Measurements from ENCODE around the gene RIMBP2. TPM values are rescaled to one million over a fixed set of nuclear protein-coding genes. Genes with fewer than 3 reads are reported as not detected.
A peak's percentile ranks its signal among the peaks of the same experiment; 100 is the strongest.

Gene RIMBP2
- total RNA-seq, 1 donor from 2014 or later = not detected

DNA sequence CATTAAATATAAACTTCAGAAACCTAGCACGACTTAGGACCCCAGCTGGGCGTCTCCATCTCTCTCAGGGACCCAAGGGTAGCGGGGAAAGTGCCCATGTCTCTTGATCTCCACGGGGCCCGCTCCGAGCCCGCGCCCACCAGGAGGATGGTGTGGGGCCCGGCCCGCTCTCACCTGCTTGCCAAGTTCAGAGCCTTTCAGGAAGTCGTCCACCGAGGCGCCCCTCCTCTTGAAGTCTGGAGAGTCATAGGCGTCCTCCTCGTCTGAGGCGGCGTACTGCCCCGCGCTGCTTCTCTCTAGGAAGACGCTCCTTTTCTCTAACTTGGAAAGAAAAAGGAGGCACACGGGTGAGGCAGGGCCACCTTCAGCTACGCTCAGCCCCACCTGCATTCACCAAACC lies 281.5 kb downstream of the RIMBP2 start:
- DNase-seq (ENCODE audit: low spot score) (no peak), ATAC-seq (no peak)

DNA sequence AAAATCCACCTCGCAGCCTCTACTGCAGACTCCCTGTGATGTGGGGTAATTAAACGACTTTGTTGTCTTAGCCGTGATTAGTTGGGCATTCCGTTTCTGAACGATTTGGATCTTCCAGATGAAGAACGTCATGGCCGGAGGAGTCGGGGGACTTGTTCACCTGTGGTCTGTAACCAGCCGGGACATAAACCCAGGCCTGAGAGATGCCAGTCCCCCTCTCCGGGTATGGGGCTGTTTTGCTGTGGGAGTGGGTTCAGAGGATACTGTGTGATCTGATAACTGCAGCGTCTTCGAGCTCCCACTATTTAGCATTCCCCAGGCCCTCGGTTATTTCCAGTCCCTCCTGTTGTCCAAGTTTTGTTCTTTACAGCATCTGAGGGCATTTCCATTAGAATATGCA lies 282.3 kb downstream of the RIMBP2 start:
- no peak for DNase-seq (ENCODE audit: low spot score)
- ATAC-seq = no peak

DNA sequence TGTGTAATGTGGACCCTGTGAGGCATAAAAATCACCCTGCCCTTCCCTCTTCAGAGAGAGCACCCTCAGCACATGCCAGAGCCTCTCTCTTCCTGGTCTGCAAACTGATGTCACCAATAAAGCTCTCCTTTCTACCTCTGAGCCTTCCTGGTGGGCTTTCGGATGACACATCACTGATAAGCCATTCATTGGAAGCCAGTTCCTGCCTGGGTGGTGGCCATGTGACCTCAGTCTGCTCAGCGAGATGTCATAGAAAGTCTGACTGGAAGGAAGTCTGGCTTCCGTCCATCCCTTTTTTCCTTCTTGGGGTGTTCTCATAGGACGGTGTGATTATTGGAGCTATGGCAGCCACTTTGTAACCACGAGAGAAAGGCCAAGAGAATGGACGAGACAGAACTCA lies 282.7 kb downstream of the RIMBP2 start:
- DNase-seq (ENCODE audit: low spot score) (no peak), ATAC-seq (no peak)

DNA sequence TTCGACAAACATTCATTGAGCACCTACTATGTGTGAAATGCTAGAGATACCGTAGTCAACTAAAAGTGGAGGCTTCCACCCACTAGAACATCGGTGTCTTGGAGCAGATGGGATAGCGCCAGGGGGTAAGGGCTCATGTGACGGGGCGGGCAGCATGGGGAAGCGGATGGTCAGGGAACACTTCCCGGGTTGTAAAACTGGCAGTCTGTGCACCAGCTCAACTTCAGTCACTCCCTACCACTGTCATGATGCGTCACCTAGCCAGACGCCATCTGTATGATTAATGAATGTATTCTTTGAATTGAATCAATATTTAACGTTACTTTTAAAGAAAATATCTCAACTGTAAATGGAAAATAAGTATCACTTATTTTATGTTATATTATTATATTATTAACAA lies 284.9 kb downstream of the RIMBP2 start:
- no peak for DNase-seq (ENCODE audit: low spot score)
- no peak for ATAC-seq

DNA sequence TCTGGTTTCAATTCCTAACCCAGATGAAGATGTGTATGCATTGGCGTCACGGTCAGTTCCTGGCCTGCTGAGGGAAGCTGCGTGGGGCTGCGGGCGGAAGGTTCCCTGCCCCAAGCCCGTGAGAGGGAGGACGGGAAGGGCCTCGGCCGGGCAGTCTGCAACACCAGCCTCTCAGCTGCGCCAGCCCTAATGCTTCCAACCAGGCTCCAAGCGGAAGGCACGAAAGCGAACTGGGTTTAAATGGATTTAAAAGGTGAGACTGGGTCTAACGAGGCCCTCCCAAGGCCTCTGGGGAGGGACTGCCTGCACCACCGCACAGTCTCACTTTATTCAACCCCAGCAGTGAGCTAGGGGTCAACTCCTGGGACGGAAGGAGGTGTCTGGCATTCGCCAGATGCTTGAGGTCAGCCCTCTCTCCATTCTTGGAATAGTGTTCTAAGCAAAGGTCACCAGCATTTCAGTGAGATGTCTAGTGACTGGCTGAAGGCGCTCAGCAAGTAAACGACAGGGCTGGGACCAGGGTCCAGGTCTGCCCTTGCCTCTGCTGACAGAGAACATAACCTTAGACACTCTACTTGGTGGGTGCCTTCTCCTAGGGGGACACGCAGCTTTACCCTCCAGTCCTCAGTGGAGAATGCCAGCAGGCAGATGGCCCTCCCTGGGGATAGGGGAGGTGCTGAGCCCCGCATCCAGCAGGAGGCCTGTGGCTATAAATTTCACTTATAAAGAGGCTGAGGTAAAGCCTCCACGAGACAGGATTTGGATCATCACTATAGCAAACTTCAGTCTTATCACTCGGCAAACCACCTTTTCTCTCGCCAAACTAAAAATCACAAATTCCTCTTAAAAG lies 286.2 kb downstream of the RIMBP2 start:
- ATAC-seq = no peak
- peak; percentile 14 for DNase-seq (ENCODE audit: low spot score)

DNA sequence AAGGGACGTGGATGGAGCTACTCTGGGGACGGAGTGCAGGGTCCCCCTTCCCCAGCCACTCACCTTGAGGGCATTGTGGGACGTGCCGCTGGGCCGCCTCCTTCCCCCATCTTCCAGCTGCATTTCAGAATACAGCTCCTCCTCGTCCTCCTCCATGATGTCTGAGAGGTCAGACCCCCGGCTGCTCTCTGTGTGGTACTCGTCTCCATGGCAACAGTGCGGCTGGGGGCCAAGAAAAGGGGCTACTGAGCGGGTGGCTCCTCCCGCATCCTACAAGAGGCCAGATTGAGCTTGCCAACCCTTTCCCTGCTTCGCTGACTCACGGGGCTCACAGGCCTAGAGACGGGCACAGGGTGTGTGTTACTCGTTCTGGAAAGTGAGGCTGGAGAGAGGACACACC lies 288.0 kb downstream of the RIMBP2 start:
- no peak for ATAC-seq
- peak; percentile 30 for DNase-seq (ENCODE audit: low spot score)

DNA sequence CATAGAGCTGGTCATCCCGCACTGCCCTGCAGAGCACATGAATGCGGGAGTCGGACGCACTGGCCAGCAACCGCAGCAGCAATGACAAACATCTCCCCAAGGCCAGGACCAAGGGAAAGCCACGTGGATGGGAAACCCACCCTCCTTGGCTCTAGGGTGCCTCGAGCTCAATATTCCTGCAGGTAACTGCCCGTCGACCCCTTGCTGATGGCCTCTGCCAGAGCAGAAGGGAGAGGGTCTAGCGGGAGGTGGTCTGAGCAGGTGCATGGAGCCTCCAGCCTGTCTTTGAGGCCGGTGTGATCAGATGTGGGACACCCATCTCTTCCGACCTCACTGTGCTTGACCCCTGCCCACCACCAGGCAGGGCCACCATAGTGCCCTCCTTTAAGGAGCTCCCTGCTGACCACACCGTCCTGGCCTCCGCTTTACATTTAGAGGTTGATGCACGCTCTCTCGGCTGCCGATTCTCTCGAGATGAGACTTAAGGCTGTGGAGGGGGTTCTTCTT lies 288.7 kb downstream of the RIMBP2 start:
- ATAC-seq (no peak), DNase-seq (ENCODE audit: low spot score) (peak; percentile 21)

DNA sequence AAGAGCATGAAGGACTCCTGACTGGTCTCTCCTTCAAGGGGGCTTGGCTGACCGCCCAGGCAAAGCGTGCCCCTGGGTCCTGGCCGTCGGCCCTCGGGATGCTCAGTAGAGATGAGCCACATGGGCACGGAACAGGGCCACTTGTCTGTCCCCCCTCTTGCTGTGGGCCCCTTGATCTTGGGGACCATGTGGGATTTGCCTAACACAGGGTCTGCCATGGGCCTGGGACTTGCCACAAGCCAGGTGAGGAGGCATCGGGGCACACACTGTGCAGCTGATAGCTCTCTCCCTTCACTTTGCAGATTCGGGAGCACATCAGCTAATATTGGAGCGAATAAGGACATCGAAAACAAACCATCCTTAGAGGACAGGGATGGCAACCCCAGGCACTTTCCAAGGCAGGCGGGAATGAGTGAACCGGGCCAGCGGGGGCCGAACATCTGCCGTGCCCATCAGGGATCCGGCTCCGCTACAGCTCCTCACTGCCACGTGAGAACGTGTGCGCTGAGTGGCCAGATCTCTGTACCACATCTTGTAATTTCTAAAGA lies 290.3 kb downstream of the RIMBP2 start:
- DNase-seq (ENCODE audit: low spot score) = no peak
- no peak for ATAC-seq

DNA sequence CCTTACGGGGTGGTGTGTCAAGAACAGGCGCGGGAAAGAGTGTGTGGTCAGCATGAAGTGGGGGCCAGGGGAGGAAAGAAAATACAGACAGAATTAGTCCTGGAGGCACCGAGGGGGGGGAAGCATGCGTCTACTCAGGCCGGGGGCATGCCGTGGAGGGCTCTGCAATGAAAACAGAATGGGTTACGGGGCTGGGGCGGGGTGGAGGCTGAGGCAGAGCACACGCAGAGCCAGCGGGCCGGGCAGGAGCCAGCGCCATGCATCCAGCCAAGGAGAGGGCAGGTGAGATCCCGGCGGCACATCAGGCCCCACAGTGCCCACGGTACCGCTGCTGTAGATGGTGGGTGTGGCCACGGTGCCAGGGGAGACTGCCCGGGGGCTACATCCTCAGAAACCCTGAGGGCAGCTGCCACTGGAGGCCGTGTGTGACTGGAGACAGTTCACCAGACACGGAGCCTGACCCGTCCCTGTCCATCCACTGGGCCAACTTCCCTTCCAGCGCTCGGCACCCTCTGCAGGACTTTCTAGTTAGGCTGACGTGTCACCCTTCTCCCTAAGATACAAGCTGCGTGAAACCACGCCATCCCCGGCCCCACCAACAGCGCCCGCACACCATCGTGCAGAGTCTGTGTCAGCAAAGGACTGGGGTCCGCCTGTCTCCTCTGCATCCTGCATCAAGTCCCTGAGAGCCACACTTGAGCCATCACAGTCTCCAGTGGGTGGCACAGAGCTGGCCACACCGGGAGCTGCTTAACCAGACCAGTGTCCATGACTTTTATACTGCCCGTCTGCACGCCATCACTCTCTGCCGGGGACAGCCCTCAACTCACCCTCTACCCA lies 291.0 kb downstream of the RIMBP2 start:
- peak; percentile 40 for DNase-seq (ENCODE audit: low spot score)
- ATAC-seq = no peak

DNA sequence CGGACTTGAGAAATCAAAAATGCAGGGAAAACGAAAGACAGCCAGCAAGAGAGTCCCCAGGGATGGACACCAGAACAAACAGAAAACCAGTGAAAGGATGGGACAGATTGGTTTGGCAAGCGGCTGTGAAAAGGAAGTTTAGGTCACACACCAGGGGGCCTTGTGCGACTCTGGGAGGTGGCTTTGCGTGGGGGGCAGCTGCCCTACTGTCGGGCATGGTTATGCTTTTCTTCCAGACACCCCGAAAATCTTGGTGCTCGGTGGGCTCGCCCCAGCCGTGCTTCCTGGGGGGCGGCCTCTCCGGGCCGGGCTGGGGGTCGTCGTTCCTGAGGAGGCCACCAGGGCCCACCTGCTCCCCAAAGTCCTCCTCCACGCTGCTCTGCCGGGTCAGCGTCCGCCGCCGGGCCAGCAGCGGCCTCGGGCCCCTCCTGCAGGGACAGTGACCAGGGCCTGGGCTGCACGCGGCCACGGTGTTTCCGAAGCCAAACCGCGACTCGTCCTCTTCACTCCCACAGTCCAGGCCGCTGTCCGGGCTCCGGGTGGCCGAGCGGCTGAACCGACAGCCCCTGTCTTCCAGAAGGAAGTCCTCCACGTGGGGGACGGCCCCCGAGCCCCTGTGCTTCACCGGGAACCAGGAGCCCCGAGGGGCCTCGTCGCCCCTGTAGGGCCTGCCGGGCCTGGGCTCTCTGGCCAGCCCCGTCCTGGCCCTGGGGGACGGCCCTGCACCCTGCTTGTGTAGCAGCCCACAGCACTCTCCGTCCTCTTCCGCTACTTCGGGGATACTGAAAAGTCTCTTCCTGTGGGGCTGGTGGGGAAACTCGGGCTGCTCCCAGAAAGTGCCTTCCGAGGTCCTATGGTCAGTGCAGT lies 291.9 kb downstream of the RIMBP2 start:
- DNase-seq (ENCODE audit: low spot score) = peak; percentile 33
- ATAC-seq = no peak

DNA sequence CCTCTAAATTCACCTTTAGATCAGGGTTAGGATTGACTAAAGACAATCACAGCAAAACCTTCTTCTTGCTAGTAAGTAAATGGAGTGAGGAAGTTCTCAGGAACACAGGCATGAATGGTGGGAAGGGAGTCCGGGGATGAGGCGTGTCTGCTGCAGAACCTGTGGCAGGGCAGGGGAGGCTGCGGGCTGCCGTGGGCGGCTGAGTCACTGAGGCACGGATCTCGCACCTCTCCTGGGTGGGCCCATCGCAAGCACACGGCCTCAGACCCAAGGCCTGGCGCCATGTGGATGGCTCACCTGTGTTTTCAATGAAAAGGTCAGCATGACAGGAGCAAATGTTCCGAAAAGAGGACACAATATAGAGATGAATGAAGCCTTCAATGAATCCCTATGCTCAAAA lies 293.0 kb downstream of the RIMBP2 start:
- DNase-seq (ENCODE audit: low spot score) (no peak), ATAC-seq (no peak)

DNA sequence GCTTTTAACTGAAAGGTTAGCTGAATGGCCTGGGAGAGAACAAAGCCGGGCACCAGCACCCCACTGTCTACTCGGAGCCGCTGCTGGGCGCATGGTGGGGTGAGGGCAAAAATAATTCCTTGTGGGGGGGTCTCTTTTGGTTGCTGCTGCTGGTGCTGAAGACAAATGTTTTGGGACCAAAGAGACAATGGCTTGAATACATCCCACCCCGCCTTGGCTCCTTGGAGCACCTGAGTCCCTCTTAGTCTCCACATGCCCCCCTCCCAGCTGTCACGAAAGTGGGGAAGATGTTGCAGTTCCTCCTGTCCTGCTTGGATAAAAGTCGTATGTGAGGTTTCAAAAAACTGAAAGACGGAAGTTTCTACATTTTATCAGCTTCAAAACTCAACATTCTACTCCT lies 293.4 kb downstream of the RIMBP2 start:
- DNase-seq (ENCODE audit: low spot score) = no peak
- no peak for ATAC-seq

DNA sequence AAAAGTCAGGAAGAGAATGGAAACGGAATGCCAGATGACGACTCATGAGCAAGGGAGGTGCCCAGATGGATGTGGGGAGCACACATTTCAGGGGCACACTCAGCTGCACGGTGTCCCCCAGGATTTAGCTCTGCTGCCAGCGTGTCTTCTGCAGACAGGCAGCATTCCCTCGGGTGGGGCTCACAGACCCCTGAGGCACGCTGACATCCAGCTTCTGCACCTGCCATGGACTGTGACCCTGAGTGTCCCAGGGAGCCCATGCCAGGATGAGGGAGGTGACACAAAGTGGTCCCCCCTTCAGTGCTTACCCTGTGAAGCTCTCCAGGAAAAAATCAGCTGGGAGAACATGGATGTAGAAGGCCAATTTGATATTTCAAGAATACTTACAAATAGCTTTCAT lies 294.2 kb downstream of the RIMBP2 start:
- no peak for DNase-seq (ENCODE audit: low spot score)
- ATAC-seq = no peak

DNA sequence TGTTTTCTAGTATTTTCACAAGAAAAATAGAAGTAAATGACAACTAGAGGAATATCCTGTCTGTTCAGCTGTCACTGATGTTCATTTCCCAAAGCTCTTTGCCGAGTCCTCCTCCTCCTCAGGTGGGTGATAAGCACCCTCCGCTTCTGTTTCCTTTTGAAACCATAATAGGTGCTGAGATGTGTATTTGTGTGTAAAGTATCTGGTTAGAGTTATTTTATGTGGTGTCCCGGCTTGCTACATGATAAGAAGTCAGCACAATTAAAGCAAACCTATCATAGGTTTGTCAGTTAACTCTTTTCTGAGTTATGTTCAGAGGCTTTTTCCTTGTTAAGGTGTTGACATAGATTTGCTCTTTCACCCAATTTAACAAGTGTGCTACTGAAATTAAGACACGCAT lies 296.0 kb downstream of the RIMBP2 start:
- no peak for DNase-seq (ENCODE audit: low spot score)
- ATAC-seq = no peak

DNA sequence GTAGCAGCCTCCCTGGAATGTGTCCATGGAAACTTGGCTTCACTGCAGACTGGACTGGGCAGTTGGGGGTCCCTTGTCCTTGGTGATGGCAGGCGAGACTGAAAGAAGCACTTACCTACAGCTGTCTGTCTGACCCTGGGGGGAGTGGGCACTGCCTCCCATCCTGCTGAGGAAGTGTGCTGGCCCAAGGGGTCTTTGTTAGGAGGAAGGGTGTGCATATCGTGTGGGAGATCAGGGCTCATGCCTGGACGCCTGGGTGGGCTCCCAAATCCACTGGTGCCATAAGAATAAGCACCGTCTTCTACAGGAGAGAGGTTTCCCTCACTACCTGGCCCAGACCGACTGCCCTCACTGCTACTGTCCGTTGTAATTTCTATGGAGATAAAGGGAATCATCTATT lies 297.0 kb downstream of the RIMBP2 start:
- DNase-seq (ENCODE audit: low spot score) = no peak
- no peak for ATAC-seq

DNA sequence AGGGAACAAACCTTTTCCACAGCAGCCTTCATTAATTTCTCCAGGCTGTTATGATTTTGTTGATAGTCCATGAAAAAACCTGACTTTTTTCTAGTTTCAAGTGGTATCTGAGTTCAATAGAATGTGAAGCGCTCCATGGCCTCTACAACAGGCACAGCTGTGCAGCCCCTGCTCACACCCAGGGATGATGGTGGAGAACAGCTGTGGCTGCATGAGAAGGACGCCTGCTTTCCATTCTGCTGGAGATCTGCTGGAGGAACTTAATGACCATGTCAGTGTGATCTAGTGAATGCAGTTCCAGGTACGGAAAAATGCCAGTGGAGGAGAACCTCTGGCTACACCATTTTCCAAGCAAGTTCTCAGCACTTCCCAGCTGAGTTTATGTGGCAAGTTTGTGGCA lies 297.8 kb downstream of the RIMBP2 start:
- no peak for ATAC-seq
- no peak for DNase-seq (ENCODE audit: low spot score)

DNA sequence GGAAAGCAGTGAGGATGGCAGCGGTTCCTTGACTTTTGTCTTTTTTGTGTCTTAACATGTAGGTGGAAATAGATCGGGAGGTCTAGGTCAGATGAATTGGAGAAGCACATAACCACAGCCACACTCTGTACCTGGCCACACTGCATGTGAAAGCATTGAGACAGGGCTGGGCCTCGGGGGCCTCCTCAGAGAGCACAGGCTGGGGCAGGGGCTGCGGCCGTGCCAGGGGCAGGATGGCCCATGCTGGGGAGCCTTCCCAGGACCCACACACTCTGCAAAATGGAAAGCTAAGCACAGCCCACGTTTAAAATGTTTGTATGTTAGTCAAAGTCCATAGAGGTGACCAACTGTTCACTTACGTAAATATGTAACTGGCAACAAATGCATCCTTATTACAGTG lies 301.7 kb downstream of the RIMBP2 start:
- DNase-seq (ENCODE audit: low spot score) (no peak), ATAC-seq (no peak)

DNA sequence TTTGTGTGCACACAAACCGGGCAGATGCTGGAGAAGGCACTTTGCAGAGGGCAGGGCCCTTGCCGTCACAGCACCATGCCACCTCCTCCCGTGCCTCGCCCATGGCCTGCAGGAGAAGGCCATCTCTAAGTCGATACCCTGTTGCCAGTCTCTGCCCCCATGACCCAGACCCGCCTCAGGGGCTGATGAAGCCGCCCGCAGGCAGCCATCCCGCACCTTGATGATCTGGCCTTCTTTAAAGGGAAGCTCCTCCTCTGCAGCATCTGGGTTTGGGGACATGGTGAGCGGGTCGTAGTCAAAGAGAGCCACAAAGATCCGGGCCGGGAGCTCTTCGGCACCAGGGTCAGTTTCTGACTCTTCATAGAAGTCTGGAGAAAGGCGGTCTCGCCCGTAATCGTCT lies 302.2 kb downstream of the RIMBP2 start:
- no peak for DNase-seq (ENCODE audit: low spot score)
- no peak for ATAC-seq

DNA sequence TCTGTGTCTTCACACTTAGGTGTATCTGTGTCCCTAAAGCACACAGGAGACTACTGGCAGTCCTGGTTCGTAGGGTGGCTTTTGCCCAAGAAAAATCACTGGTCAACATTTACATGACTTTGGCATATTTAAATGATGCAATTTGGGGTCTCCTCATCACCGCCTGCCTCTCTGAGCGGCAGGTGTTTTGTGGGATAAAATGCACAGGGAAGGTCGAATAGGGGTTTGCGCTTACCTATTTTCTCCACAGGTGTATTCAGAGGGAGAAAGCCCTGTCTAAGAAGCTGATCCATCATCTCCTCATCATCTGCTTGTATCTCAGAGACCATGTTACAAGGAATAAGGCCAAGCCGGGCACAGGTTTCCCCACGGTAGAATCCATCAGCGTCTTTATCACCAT lies 303.7 kb downstream of the RIMBP2 start:
- ATAC-seq (no peak), DNase-seq (ENCODE audit: low spot score) (no peak)

DNA sequence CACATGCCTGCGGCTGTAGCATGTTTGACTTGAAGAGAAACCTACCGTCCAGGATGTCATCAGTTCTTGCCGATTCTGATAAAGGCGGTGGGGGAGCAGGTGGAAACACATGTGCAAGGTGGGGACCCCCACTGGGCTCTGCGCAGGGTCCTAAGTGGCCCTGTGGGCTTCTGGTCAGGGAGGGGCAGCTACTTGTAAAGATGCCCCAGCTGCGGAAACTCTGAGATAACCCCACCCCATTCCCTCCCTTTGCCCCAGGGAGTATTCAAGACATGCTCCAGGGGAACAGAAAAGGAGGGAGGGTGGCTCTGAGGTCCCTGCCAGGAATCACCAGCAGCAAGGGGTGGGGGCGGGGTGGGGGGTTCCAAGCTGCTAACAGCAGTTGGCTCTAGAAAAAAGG lies 310.8 kb downstream of the RIMBP2 start:
- ATAC-seq = no peak
- DNase-seq (ENCODE audit: low spot score) = no peak

DNA sequence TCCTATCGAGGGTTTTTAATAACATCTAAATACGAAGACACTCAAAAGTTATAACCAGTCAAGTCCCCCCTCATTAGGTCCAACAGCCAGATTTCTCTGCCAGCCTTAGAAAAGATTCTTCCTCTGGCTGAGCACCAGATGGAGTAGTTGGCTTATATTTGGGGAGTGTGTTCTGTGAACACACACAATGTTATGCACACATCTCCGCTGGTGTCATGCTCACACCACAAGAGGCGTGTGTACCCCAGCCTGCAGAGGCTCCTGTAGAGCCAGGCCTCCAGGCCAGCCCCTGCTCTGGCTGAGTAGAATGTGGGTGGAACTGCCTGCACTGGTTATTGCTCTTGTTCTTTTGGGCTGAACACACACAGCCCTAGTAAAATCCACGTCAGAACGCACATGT lies 314.4 kb downstream of the RIMBP2 start:
- ATAC-seq (peak; percentile 51), DNase-seq (ENCODE audit: low spot score) (no peak)

All from left lobe of liver (tissue), 2 donors.